Testis (tissue), 2 donors: ENCODE data around the gene ATP10B.

ENCODE experiments used
- CTCF ChIP-seq, 3 experiments: fragments of 450-650 bp in 2 of 3; fragments of 200-600 bp in 1 of 3; sonication (generic) in 1 of 3; IDR thresholded peaks; one replicate each; pipeline ENCODE4 v1.5.1; 2016 to 2019; ENCODE audit warnings: antibody characterized with exemption in 3 of 3, mild to moderate bottlenecking in 2 of 3, moderate library complexity in 1 of 3
- POLR2A ChIP-seq: fragments of 450-650 bp; IDR thresholded peaks from one replicate; pipeline ENCODE4 v1.6.1; 2017; ENCODE audit warnings: antibody characterized with exemption, mild to moderate bottlenecking, moderate library complexity

GRCh38 chr5:160520609-160521391 is 331.2 kb downstream of the ATP10B start:
- no peak for TF ChIP-seq CTCF (IDR thresholded peaks at IDR 0.05)
- no peak for TF ChIP-seq POLR2A
